H1 (cell line): ENCODE data around the gene PPP1R12C. TPM values are rescaled to one million over a fixed set of nuclear protein-coding genes. Genes with fewer than 3 reads are reported as not detected.

Experiments
- EZH2 ChIP-seq: fragments of 200-600 bp; sonication (generic); IDR thresholded peaks from 2 replicates; pipeline ENCODE4 v1.7.1; 2012; ENCODE audit warnings: low read depth, mild to moderate bottlenecking, moderate library complexity, low read length, inconsistent platforms; ENCODE audit not compliant: severe bottlenecking
- JUN ChIP-seq: IDR thresholded peaks from 2 replicates; pipeline ENCODE4 v1.6.1; 2011; ENCODE audit warnings: low read depth, mild to moderate bottlenecking, improper control_type of control experiment, low read length
- MAFK ChIP-seq: IDR thresholded peaks from 2 replicates; pipeline ENCODE4 v1.6.1; 2012; ENCODE audit warnings: low read depth, mild to moderate bottlenecking, improper control_type of control experiment, low read length
- TEAD4 ChIP-seq: IDR thresholded peaks from 2 replicates; pipeline ENCODE4 v1.6.1; 2012; ENCODE audit warnings: low read depth, low read length, inconsistent platforms, mixed read lengths
- polyA plus RNA-seq, 7 experiments: library from polyadenylated mRNA; depleted of rRNA in 3 of 7; stranded (reverse) in 5 of 7; unstranded in 2 of 7; fragments of >200 nt in 5 of 7; fragments of 200-250 nt in 2 of 7; gene quantifications; 1 replicate in 5 of 7; 2 replicates in 1 of 7; 4 replicates in 1 of 7; pipeline versions ENCODE4 v1.2.1 to v1.2.3, GENCODE V29; 2011 to 2013; ENCODE audit warnings: missing spikeins in 2 of 7, mixed read lengths in 2 of 7
- total RNA-seq: library from RNA; stranded (reverse); fragmentation: NEBNext Ultra II Directional; extraction: Animal tissue kit (Norgen Biotek cat#: 25700); gene quantifications from 2 replicates; pipeline ENCODE4 v1.2.1, GENCODE V29; 2021

PPP1R12C gene
- total and polyA plus RNA-seq, 2 of the 8 experiments (the other 6 are each of a cell fraction or from before 2014, with no cell fraction given), result 31.7 to 71.5 TPM

- 0 out of 2 replicates have a peak, but pooled peaks have one; percentile 4 for TF ChIP-seq TEAD4
- TF ChIP-seq EZH2, result no peak
- no peak for TF ChIP-seq JUN
- no peak for TF ChIP-seq MAFK
- TF ChIP-seq, all 59 proteins: peak for 13
Observed at GRCh38 chr19:55160128-55160985, 42.9 kb upstream of the PPP1R12C start (continued).
